SK-N-SH (cell line): Measurements from ENCODE around the gene AAMP. TPM values are rescaled to one million over a fixed set of nuclear protein-coding genes. Genes with fewer than 3 reads are reported as not detected.
A peak's percentile ranks its signal among the peaks of the same experiment; 100 is the strongest.

Experiments
- CTCF ChIA-PET: fragments of 300-600, 350-600 bp; formaldehyde crosslinking; extraction: SDS; loops from one replicate; lab custom pipeline; 2021; lab: Yijun Ruan, JAX
- POLR2A ChIA-PET: fragments of 350-600 bp; sonication (Branson Sonifier 250); formaldehyde crosslinking; extraction: SDS; loops from one replicate; lab custom pipeline; 2020; ENCODE audit warnings: antibody characterized with exemption, inconsistent platforms; lab: Yijun Ruan, JAX
- DNase-seq: peaks from one replicate; pipeline ENCODE4 v3.0.0; 2012
- H2AFZ ChIP-seq: fragments of 200-600 bp; sonication (generic); 2 replicates; pipeline ENCODE4 v1.8.1; 2016; ENCODE audit warnings: antibody characterized with exemption, mild to moderate bottlenecking, low read depth
- H3F3A ChIP-seq: fragments of 200-600 bp; sonication (generic); replicated peaks from 2 replicates; pipeline ENCODE3; 2016; ENCODE audit warnings: antibody characterized with exemption, mild to moderate bottlenecking; ENCODE audit not compliant: insufficient read depth
- H3K27ac ChIP-seq, 2 experiments: fragments of 200-500 bp in 1 of 2; fragments of 200-600 bp in 1 of 2; sonication (Bioruptor generic) in 1 of 2; sonication (generic), shearing (Covaris generic) in 1 of 2; 2 replicates each; pipeline versions ENCODE4 v1.5.1 to v1.6.1; 2014 to 2016; ENCODE audit warnings: low read depth in 2 of 2, inconsistent platforms in 1 of 2, low read length in 1 of 2, mild to moderate bottlenecking in 1 of 2, mixed read lengths in 1 of 2
- H3K27me3 ChIP-seq: fragments of 200-600 bp; sonication (generic), shearing (Covaris generic); 2 replicates; pipeline ENCODE4 v1.6.1; 2016; ENCODE audit warnings: mixed run types; ENCODE audit not compliant: insufficient read depth
- H3K36me3 ChIP-seq, 2 experiments: fragments of 200-500 bp in 1 of 2; fragments of 200-600 bp in 1 of 2; sonication (Bioruptor generic) in 1 of 2; sonication (generic) in 1 of 2; replicated peaks in 1 of 2; 2 replicates each; pipeline versions ENCODE3 to v1.5.1; 2014 to 2016; ENCODE audit warnings: low read length in 1 of 2, mild to moderate bottlenecking in 1 of 2; ENCODE audit not compliant: insufficient read depth in 2 of 2, control insufficient read depth in 1 of 2
- H3K4me1 ChIP-seq, 2 experiments: fragments of 200-500 bp in 1 of 2; fragments of 200-600 bp in 1 of 2; sonication (Bioruptor generic) in 1 of 2; sonication (generic), shearing (Covaris generic) in 1 of 2; 2 replicates each; pipeline versions ENCODE4 v1.5.1 to v1.6.1; 2014 to 2016; ENCODE audit warnings: low read depth in 1 of 2, low read length in 1 of 2, mixed run types in 1 of 2; ENCODE audit not compliant: insufficient read depth in 2 of 2, control insufficient read depth in 1 of 2
- H3K4me2 ChIP-seq: fragments of 200-600 bp; sonication (generic), shearing (Covaris generic); 2 replicates; pipeline ENCODE4 v1.6.1; 2017; ENCODE audit warnings: mixed run types
- H3K4me3 ChIP-seq, 2 experiments: fragments of 200-500 bp in 1 of 2; fragments of 200-600 bp in 1 of 2; sonication (Bioruptor generic) in 1 of 2; sonication (generic), shearing (Covaris generic) in 1 of 2; 2 replicates each; pipeline versions ENCODE4 v1.5.1 to v1.8.1; 2014 to 2016; ENCODE audit warnings: low read depth in 2 of 2, inconsistent platforms in 1 of 2, low read length in 1 of 2, mild to moderate bottlenecking in 1 of 2, mixed read lengths in 1 of 2, moderate library complexity in 1 of 2
- H3K79me2 ChIP-seq: fragments of 200-600 bp; sonication (generic); 2 replicates; pipeline ENCODE4 v1.8.1; 2017; ENCODE audit warnings: mild to moderate bottlenecking; ENCODE audit not compliant: insufficient read depth
- H3K9ac ChIP-seq: fragments of 200-600 bp; sonication (generic); 2 replicates; pipeline ENCODE4 v1.6.1; 2017; ENCODE audit warnings: mixed run types
- H3K9me2 ChIP-seq: fragments of 200-600 bp; sonication (generic); 2 replicates; pipeline ENCODE4 v1.6.1; 2017; ENCODE audit warnings: mixed run types
- H3K9me3 ChIP-seq: fragments of 200-600 bp; sonication (generic); 2 replicates; pipeline ENCODE4 v1.6.1; 2017; ENCODE audit warnings: mixed run types, mild to moderate bottlenecking, moderate library complexity
- H4K20me1 ChIP-seq: fragments of 200-600 bp; sonication (generic); 2 replicates; pipeline ENCODE4 v1.6.1; 2017; ENCODE audit warnings: mild to moderate bottlenecking, mixed run types; ENCODE audit not compliant: insufficient read depth
- ELF1 ChIP-seq: IDR thresholded peaks from 2 replicates; pipeline ENCODE4 v1.4.0; 2012
- EP300 ChIP-seq, 2 experiments: IDR thresholded peaks; 2 replicates each; pipeline versions ENCODE4 v1.4.0 to v1.6.1; 2012; ENCODE audit warnings: borderline replicate concordance in 1 of 2, low read depth in 1 of 2, low read length in 1 of 2
- EZH2phosphoT487 ChIP-seq: fragments of 200-600 bp; sonication (generic); IDR thresholded peaks from 2 replicates; pipeline ENCODE4 v1.6.1; 2017; ENCODE audit warnings: low read depth, mixed run types, mild to moderate bottlenecking, antibody characterized with exemption, moderate library complexity, borderline replicate concordance
- FOSL2 ChIP-seq: IDR thresholded peaks from 2 replicates; pipeline ENCODE4 v1.4.0; 2012; ENCODE audit warnings: low read depth, mild to moderate bottlenecking, moderate library complexity, borderline replicate concordance
- FOXM1 ChIP-seq: IDR thresholded peaks from 2 replicates; pipeline ENCODE4 v1.4.0; 2012; ENCODE audit warnings: low read depth, mild to moderate bottlenecking
- GABPA ChIP-seq: IDR thresholded peaks from 2 replicates; pipeline ENCODE4 v1.4.0; 2012; ENCODE audit warnings: low read depth, mild to moderate bottlenecking
- JUND ChIP-seq: IDR thresholded peaks from 2 replicates; pipeline ENCODE4 v1.4.0; 2012
- MAX ChIP-seq: IDR thresholded peaks from 2 replicates; pipeline ENCODE4 v1.4.0; 2012; ENCODE audit warnings: low read depth
- MXI1 ChIP-seq: IDR thresholded peaks from 2 replicates; pipeline ENCODE4 v1.6.1; 2012; ENCODE audit warnings: mild to moderate bottlenecking, low read depth, low read length, improper control_type of control experiment
- POLR2AphosphoS5 ChIP-seq: IDR thresholded peaks from 2 replicates; pipeline ENCODE4 v1.6.1; 2012; ENCODE audit warnings: low read depth, low read length
- RAD21 ChIP-seq: IDR thresholded peaks from 2 replicates; pipeline ENCODE4 v1.6.1; 2012; ENCODE audit warnings: mild to moderate bottlenecking, low read length
- REST ChIP-seq: IDR thresholded peaks from 2 replicates; pipeline ENCODE4 v1.6.1; 2012; ENCODE audit warnings: mild to moderate bottlenecking, low read depth, low read length, moderate library complexity
- RFX5 ChIP-seq: IDR thresholded peaks from 2 replicates; pipeline ENCODE4 v1.6.1; 2012; ENCODE audit warnings: mild to moderate bottlenecking, improper control_type of control experiment, low read length
- RXRA ChIP-seq: IDR thresholded peaks from 2 replicates; pipeline ENCODE4 v1.4.0; 2012; ENCODE audit warnings: low read depth, mild to moderate bottlenecking, borderline replicate concordance
- SIN3A ChIP-seq: IDR thresholded peaks from 2 replicates; pipeline ENCODE4 v1.6.1; 2012; ENCODE audit warnings: low read depth, mild to moderate bottlenecking, low read length, moderate library complexity, borderline replicate concordance
- TAF1 ChIP-seq: IDR thresholded peaks from 2 replicates; pipeline ENCODE4 v1.6.1; 2012; ENCODE audit warnings: low read depth, mild to moderate bottlenecking, low read length, moderate library complexity, borderline replicate concordance
- TCF12 ChIP-seq: IDR thresholded peaks from 2 replicates; pipeline ENCODE4 v1.4.0; 2012
- YY1 ChIP-seq: IDR thresholded peaks from 2 replicates; pipeline ENCODE4 v1.4.0; 2012; ENCODE audit warnings: low read depth, mild to moderate bottlenecking
- WGBS: methylation state at CpG from one replicate; pipeline ENCODE4 v1.1.6; 2017; ENCODE audit warnings: low lambda C conversion rate; 5-methylcytosine and 5-hydroxymethylcytosine counted together
- polyA plus RNA-seq, 3 experiments: library from polyadenylated mRNA; depleted of rRNA; stranded (reverse); fragments of >200 nt; gene quantifications; 2 replicates each; pipeline ENCODE4 v1.2.3, GENCODE V29; 2012
- TF ChIP-seq, protein P1 (sequence below): fragments of 150-350 bp; IDR thresholded peaks from 2 replicates; pipeline ENCODE4 v1.6.1; 2017; ENCODE audit warnings: antibody characterized with exemption, low read length, low read depth, borderline replicate concordance
- TF ChIP-seq, protein P2 (sequence below): IDR thresholded peaks from 2 replicates; pipeline ENCODE4 v1.4.0; 2012; ENCODE audit warnings: low read depth, borderline replicate concordance

AAMP gene
- polyA plus RNA-seq, 1 of the 3 experiments (the other 2 are of a cell fraction): 276 TPM

- TF ChIP-seq REST (no peak), RAD21 (no peak), POLR2AphosphoS5 (no peak)
These were observed 35.4 kb upstream of the AAMP start (continued) for GRCh38 chr2:218305383-218305782.

- no peak overlapping the region for H3K9ac ChIP-seq
- no peaks in the 10 kb centered on the region for H4K20me1 ChIP-seq
- no peaks in the 10 kb centered on the region for H3K36me3 ChIP-seq
- no peaks in the 10 kb centered on the region for H3K9me2 ChIP-seq
- H3K27me3 ChIP-seq: no peaks in the 10 kb centered on the region
- peak; percentile 74 for DNase-seq
- H3K4me2 ChIP-seq: no peak overlapping the region
- ChIA-PET CTCF (interaction anchor here (0.7 to 3.2 kb wide), 31 partner anchors 8 to 307 kb away, joined by 3 to 52 read pairs (median 4); partner anchors contain the start of genes CATIP, CTDSP1, PLCD4 and SLC11A1), POLR2A (no interaction called here)
- H3K9me3 ChIP-seq: no peaks in the 10 kb centered on the region
- H3K4me3 ChIP-seq: peak overlapping the region in 1 of 2 experiments; percentile 27; a peak in 1 of 4 replicates
- H3K27ac ChIP-seq: no peak overlapping the region
- peak overlapping the region; percentile 73; the same call in 1 of the 2 replicates for H2AFZ ChIP-seq
- WGBS: 13% methylated on average over 7 of the region's 9 CpGs
- H3F3A ChIP-seq: peaks cover 4% of the 10 kb centered on the region
- H3K4me1 ChIP-seq: no peaks in the 10 kb centered on the region
- H3K79me2 ChIP-seq: no peaks in the 10 kb centered on the region
- TF ChIP-seq EZH2phosphoT487 (no peak), GABPA (no peak), TAF1 (no peak), REST (no peak), MXI1 (0 out of 2 replicates have a peak, but pooled peaks have one; percentile 16), JUND (no peak), FOSL2 (no peak), YY1 (no peak), SIN3A (no peak), RXRA (no peak), FOXM1 (no peak), ELF1 (no peak), MAX (no peak), RFX5 (no peak), TCF12 (peak; percentile 23; the same call in 1 of the 2 replicates), EP300 (IDR thresholded peaks at IDR 0.05; ENCODE audit: borderline replicate concordance in 1 of 2, low read depth in 1 of 2, low read length in 1 of 2) (no peak)
- TF ChIP-seq, protein P1, sequence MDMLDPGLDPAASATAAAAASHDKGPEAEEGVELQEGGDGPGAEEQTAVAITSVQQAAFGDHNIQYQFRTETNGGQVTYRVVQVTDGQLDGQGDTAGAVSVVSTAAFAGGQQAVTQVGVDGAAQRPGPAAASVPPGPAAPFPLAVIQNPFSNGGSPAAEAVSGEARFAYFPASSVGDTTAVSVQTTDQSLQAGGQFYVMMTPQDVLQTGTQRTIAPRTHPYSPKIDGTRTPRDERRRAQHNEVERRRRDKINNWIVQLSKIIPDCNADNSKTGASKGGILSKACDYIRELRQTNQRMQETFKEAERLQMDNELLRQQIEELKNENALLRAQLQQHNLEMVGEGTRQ: no peak
- TF ChIP-seq, protein P2, sequence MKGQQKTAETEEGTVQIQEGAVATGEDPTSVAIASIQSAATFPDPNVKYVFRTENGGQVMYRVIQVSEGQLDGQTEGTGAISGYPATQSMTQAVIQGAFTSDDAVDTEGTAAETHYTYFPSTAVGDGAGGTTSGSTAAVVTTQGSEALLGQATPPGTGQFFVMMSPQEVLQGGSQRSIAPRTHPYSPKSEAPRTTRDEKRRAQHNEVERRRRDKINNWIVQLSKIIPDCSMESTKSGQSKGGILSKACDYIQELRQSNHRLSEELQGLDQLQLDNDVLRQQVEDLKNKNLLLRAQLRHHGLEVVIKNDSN: no peak
These were observed 31.4 kb upstream of the AAMP start for GRCh38 chr2:218301176-218301819.
